Neural cell (in vitro differentiated cells): ENCODE results near the gene GAS7. TPM values are rescaled to one million over a fixed set of nuclear protein-coding genes. Genes with fewer than 3 reads are reported as not detected.

ENCODE experiments used
- H2AFZ ChIP-seq: fragments of 200-600, 300-800 bp; sonication (generic), shearing (Covaris generic); 2 replicates; pipeline ENCODE4 v1.6.0; 2014; ENCODE audit warnings: low read depth, mild to moderate bottlenecking, antibody characterized with exemption, low read length, moderate library complexity
- H3F3A ChIP-seq: fragments of 200-600 bp; shearing (Covaris generic); 2 replicates; pipeline ENCODE4 v1.6.1; 2016; ENCODE audit warnings: mild to moderate bottlenecking, moderate library complexity, mixed read lengths, antibody characterized with exemption, low read length; ENCODE audit not compliant: insufficient read depth, poor library complexity, severe bottlenecking
- H3K27ac ChIP-seq: fragments of 200-600, 300-800 bp; sonication (generic), shearing (Covaris generic); 2 replicates; pipeline ENCODE4 v1.5.1; 2014; ENCODE audit warnings: mild to moderate bottlenecking, low read length, moderate library complexity
- H3K27me3 ChIP-seq: fragments of 300-800, 200-600 bp; sonication (generic), shearing (Covaris generic); 2 replicates; pipeline ENCODE4 v1.6.0; 2014; ENCODE audit warnings: mild to moderate bottlenecking, low read depth, low read length, moderate library complexity; ENCODE audit not compliant: insufficient read depth
- H3K36me3 ChIP-seq: fragments of 300-800, 200-600 bp; sonication (generic), shearing (Covaris generic); 2 replicates; pipeline ENCODE4 v1.5.1; 2014; ENCODE audit warnings: mild to moderate bottlenecking, antibody characterized with exemption, low read length, moderate library complexity; ENCODE audit not compliant: insufficient read depth
- H3K4me2 ChIP-seq: fragments of 300-800, 200-600 bp; sonication (generic), shearing (Covaris generic); 2 replicates; pipeline ENCODE4 v1.6.0; 2014; ENCODE audit warnings: mild to moderate bottlenecking, low read length
- H3K4me3 ChIP-seq: fragments of 300-800, 200-600 bp; sonication (generic), shearing (Covaris generic); 2 replicates; pipeline ENCODE4 v1.5.1; 2014; ENCODE audit warnings: mild to moderate bottlenecking, low read length, moderate library complexity
- H3K79me2 ChIP-seq: fragments of 200-600 bp; shearing (Covaris generic); replicated peaks from 2 replicates; pipeline ENCODE4 v1.6.0; 2014; ENCODE audit warnings: mild to moderate bottlenecking, low read length, moderate library complexity; ENCODE audit not compliant: insufficient read depth
- H3K9ac ChIP-seq: fragments of 300-800, 200-600 bp; sonication (generic), shearing (Covaris generic); 2 replicates; pipeline ENCODE4 v1.6.1; 2016; ENCODE audit warnings: mild to moderate bottlenecking, low read length, mixed read lengths
- H3K9me2 ChIP-seq: fragments of 200-600 bp; shearing (Covaris generic); 2 replicates; pipeline ENCODE4 v1.6.1; 2016; ENCODE audit warnings: mild to moderate bottlenecking, low read length, mixed read lengths; ENCODE audit not compliant: insufficient read depth
- H3K9me3 ChIP-seq: fragments of 200-600, 300-800 bp; sonication (generic), shearing (Covaris generic); 2 replicates; pipeline ENCODE4 v1.6.1; 2016; ENCODE audit warnings: mild to moderate bottlenecking, mixed run types, low read length, moderate library complexity, mixed read lengths
- H4K20me1 ChIP-seq: fragments of 200-600 bp; shearing (Covaris generic); 2 replicates; pipeline ENCODE4 v1.6.1; 2016; ENCODE audit warnings: mild to moderate bottlenecking, mixed run types; ENCODE audit not compliant: insufficient read depth
- CTCF ChIP-seq: fragments of 450-650 bp; IDR thresholded peaks from 2 replicates; pipeline ENCODE4 v1.5.1; 2014; ENCODE audit warnings: antibody characterized with exemption, mild to moderate bottlenecking, moderate library complexity; ENCODE audit not compliant: poor library complexity, severe bottlenecking
- EP300 ChIP-seq: fragments of 450-650 bp; conservative IDR thresholded peaks from 2 replicates; pipeline ENCODE4 v1.6.1; 2014; ENCODE audit warnings: antibody characterized with exemption, mild to moderate bottlenecking, moderate library complexity; ENCODE audit not compliant: poor library complexity, severe bottlenecking
- EZH2 ChIP-seq: fragments of 200-600, 300-800 bp; shearing (Covaris generic), sonication (generic); IDR thresholded peaks from 2 replicates; pipeline ENCODE4 v1.6.1; 2014; ENCODE audit warnings: antibody characterized with exemption, low read length, borderline replicate concordance, mild to moderate bottlenecking; ENCODE audit not compliant: insufficient read depth, poor library complexity, severe bottlenecking
- MXI1 ChIP-seq: fragments of 450-650 bp; conservative IDR thresholded peaks from 2 replicates; pipeline ENCODE4 v1.6.1; 2014; ENCODE audit warnings: antibody characterized with exemption, mild to moderate bottlenecking; ENCODE audit not compliant: poor library complexity, severe bottlenecking
- POLR2AphosphoS5 ChIP-seq: IDR thresholded peaks from 2 replicates; pipeline ENCODE4 v1.6.1; 2012
- RAD21 ChIP-seq: fragments of 450-650 bp; conservative IDR thresholded peaks from 2 replicates; pipeline ENCODE4 v1.6.1; 2014; ENCODE audit warnings: antibody characterized with exemption, mild to moderate bottlenecking, moderate library complexity
- SMC3 ChIP-seq: fragments of 450-650 bp; conservative IDR thresholded peaks from 2 replicates; pipeline ENCODE4 v1.6.1; 2014; ENCODE audit warnings: antibody characterized with exemption, mild to moderate bottlenecking, moderate library complexity; ENCODE audit not compliant: poor library complexity
- TAF1 ChIP-seq: IDR thresholded peaks from 2 replicates; pipeline ENCODE4 v1.6.1; 2012; ENCODE audit warnings: low read depth
- polyA plus RNA-seq: library from polyadenylated mRNA; depleted of rRNA; stranded (reverse); fragments of >200 nt; gene quantifications from 2 replicates; pipeline ENCODE4 v1.2.3, GENCODE V29; 2014
- TF ChIP-seq, protein P1 (sequence below): IDR thresholded peaks from 2 replicates; pipeline ENCODE4 v1.6.1; 2012; ENCODE audit warnings: borderline replicate concordance

The GAS7 gene
- polyA plus RNA-seq, 1 donor from 2014 or later = 23.6 TPM

DNA sequence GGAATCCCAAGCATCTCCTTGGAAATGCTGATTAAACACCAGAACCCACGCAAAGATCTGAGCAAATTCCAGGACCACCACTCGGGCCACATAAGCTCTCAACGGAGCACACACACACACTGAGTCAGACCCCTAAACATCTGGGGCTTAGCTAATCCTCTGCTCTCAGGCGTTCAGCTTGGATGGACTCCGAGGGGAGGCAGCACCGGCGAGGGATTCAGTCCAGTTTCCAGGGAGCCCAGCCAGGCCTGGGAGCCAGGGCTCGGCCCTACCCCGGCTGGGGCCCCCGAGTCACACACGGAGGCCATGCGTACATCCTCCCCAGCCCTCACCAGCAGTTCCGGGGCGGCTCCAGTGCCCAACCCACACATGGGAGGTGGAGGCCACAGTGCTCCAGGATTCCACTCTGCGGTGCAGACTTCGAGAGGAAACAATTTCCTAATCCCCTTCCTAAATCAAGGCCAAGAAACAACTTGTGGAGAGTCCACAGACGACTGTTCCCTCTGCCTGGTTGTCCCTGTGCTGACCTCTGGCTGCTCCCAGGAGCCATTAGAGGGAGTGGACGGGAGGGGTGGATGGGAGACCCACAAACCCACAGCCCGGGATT is 70.5 kb downstream of the GAS7 start:
- no peak overlapping the region for H3K4me3 ChIP-seq
- no peaks in the 10 kb centered on the region for H4K20me1 ChIP-seq
- no peak overlapping the region for H3K4me2 ChIP-seq
- H3K27me3 ChIP-seq = no peaks in the 10 kb centered on the region
- H3K9ac ChIP-seq = no peak overlapping the region
- no peaks in the 10 kb centered on the region for H3K9me3 ChIP-seq
- no peaks in the 10 kb centered on the region for H3F3A ChIP-seq
- no peak overlapping the region for H2AFZ ChIP-seq
- TF ChIP-seq POLR2AphosphoS5 = no peak
- no peak for TF ChIP-seq TAF1
- no peak for TF ChIP-seq EP300
- no peak for TF ChIP-seq MXI1
- TF ChIP-seq, protein P1, sequence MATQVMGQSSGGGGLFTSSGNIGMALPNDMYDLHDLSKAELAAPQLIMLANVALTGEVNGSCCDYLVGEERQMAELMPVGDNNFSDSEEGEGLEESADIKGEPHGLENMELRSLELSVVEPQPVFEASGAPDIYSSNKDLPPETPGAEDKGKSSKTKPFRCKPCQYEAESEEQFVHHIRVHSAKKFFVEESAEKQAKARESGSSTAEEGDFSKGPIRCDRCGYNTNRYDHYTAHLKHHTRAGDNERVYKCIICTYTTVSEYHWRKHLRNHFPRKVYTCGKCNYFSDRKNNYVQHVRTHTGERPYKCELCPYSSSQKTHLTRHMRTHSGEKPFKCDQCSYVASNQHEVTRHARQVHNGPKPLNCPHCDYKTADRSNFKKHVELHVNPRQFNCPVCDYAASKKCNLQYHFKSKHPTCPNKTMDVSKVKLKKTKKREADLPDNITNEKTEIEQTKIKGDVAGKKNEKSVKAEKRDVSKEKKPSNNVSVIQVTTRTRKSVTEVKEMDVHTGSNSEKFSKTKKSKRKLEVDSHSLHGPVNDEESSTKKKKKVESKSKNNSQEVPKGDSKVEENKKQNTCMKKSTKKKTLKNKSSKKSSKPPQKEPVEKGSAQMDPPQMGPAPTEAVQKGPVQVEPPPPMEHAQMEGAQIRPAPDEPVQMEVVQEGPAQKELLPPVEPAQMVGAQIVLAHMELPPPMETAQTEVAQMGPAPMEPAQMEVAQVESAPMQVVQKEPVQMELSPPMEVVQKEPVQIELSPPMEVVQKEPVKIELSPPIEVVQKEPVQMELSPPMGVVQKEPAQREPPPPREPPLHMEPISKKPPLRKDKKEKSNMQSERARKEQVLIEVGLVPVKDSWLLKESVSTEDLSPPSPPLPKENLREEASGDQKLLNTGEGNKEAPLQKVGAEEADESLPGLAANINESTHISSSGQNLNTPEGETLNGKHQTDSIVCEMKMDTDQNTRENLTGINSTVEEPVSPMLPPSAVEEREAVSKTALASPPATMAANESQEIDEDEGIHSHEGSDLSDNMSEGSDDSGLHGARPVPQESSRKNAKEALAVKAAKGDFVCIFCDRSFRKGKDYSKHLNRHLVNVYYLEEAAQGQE = no peak
- TF ChIP-seq CTCF = no peak
- no peak for TF ChIP-seq RAD21
- TF ChIP-seq EZH2 = no peak
- no peak for TF ChIP-seq SMC3
- no peak overlapping the region for H3K27ac ChIP-seq
- H3K9me2 ChIP-seq = no peaks in the 10 kb centered on the region
- no peaks in the 10 kb centered on the region for H3K79me2 ChIP-seq
- H3K36me3 ChIP-seq = no peaks in the 10 kb centered on the region

DNA sequence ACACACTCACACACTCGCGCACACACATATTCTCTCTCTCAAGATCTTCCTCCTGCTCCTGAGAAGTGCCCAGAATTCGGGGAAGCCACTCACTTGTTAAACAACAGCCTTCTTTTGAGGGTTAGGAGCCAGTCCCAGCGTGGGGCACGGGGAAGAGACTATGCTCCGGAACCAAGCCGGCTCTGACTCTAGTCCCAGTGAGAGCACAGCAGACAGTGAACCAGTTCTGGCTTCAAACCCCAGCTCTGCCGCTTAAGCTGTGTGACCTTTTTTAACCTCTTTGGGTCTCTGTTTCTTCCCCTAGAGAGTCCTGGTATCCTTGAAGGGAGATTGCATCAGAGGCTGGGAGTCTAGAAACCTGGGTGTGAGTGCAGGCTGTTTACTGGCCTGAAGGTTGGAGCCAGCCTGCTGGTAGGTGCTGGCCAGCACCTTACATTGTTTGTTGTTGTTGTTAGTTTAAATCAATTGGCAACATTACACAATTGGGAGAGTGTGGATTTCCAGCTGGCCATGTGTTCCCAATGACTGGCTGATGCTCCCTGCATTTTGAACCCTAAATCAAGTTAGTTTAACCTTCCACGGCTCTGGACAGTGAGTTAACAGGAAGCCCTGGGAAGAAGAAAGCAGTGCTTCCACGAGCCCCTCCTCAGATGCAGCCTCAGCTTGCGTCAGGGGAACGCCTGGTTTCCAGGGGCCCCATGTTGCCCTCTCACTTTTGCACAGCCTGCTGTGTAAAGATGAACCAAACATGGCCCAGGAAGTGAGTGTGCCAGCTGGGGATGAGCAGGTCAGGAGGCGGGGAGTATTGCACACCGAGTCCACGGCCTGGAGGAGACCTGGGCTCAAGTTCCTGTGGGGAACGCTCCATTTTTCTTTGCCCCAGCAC is 71.5 kb downstream of the GAS7 start:
- TF ChIP-seq TAF1 = no peak
- TF ChIP-seq MXI1 = no peak
- no peak for TF ChIP-seq RAD21
- TF ChIP-seq CTCF = no peak
- TF ChIP-seq EP300 = no peak
- TF ChIP-seq, protein P1 = no peak
- TF ChIP-seq POLR2AphosphoS5 = no peak
- no peak for TF ChIP-seq EZH2
- TF ChIP-seq SMC3 = no peak
- Histone ChIP-seq H3K9me2 (no peaks in the 10 kb centered on the region), H3K79me2 (no peaks in the 10 kb centered on the region), H3K9ac (no peak overlapping the region), H3K4me2 (no peak overlapping the region), H3K9me3 (no peaks in the 10 kb centered on the region), H3K4me3 (no peak overlapping the region), H3F3A (no peaks in the 10 kb centered on the region), H2AFZ (no peak overlapping the region), H3K27me3 (no peaks in the 10 kb centered on the region), H3K36me3 (no peaks in the 10 kb centered on the region), H4K20me1 (no peaks in the 10 kb centered on the region), H3K27ac (no peak overlapping the region)
